Measurements from ENCODE around the gene AGAP3. TPM values are rescaled to one million over a fixed set of nuclear protein-coding genes. Genes with fewer than 3 reads are reported as not detected.

AGAP3 gene
- total RNA-seq, result 100 to 1,000 TPM in 4 of 7 donors, 10 to 100 TPM in 3; 58.7 to 125 (median 101) TPM
- polyA plus RNA-seq, result 10 to 100 TPM; 22.3 to 77.4 TPM
- long read RNA-seq, donor 1, partial matches to known transcripts, result 60 of 87 reads
- long read RNA-seq, donor 1, other reads (novel, unspliced or antisense), result 20 of 87 reads
- long read RNA-seq, donor 2, partial matches to known transcripts, result 8 of 15 reads
- long read RNA-seq, donor 2, other reads (novel, unspliced or antisense), result 0 of 15 reads
- long read RNA-seq, donor 3, transcript AGAP3-202 (18 exons, 3,225 nt), result major isoform, 34 of 201 reads
- long read RNA-seq, donor 3, transcript AGAP3-211 (9 exons, 2,039 nt), result minor isoform, 27 of 201 reads
- long read RNA-seq, donor 3, partial matches to known transcripts, result 64 of 201 reads
- long read RNA-seq, donor 3, other reads (novel, unspliced or antisense), result 71 of 201 reads

DNA sequence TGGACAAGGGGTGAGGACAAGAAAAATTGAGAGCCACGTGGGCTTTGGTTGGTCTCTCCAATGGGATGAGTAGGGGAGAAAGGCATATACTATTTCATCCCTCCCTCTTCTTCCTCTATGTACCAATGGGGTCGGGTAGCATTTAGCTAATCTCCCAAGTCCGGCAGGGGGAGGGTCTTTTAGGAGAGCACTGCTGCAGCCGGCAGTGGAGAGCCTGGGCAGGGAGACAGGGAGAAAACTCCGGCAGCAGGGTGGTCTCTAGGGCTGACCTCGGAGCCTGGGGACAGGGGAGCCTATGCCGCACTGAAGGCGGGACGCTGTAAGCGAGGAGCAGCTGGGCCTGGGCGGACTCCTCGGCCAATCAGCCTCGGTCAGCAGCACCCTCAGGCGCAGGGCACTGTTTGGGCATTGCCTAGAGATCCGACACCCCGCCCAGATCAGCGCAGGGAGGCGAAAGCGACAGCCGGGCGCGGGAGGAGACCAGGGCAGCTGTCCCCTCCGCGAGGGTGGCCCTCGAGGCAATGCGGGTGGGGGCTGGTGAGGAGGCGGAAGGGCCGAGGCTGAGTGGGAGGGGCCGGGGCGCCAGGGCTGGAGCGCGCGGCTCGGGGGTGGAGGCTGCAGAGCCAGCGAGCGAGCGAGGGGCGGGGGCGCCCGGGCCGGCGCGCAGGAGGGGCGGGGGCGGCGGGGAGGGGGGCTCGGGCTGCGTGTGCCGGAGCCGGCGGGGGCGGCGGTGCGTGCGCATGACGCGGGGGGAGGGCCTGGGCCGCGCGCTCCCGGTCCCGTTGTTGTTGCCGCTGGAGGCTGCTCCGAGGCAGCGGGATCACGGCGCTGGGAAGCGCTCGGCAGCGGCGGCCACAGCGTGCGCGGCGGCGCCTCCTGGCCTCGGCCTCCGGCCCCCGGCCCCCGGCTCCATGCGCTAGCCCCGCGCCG lies at the start of gene AGAP3:
AGAP3 (plus strand) TSS at position 785 of the 930 bp plus-strand sequence. CDS start 267 bp downstream, outside the sequence.
- H3K4me3 ChIP-seq, result peak within 1 kb of the TSS; percentile 70
- peak; percentile 82 to 87 (median 86) for DNase-seq
- no peak for TF ChIP-seq EP300 (IDR thresholded peaks at IDR 0.05)
- TF ChIP-seq, protein P1, sequence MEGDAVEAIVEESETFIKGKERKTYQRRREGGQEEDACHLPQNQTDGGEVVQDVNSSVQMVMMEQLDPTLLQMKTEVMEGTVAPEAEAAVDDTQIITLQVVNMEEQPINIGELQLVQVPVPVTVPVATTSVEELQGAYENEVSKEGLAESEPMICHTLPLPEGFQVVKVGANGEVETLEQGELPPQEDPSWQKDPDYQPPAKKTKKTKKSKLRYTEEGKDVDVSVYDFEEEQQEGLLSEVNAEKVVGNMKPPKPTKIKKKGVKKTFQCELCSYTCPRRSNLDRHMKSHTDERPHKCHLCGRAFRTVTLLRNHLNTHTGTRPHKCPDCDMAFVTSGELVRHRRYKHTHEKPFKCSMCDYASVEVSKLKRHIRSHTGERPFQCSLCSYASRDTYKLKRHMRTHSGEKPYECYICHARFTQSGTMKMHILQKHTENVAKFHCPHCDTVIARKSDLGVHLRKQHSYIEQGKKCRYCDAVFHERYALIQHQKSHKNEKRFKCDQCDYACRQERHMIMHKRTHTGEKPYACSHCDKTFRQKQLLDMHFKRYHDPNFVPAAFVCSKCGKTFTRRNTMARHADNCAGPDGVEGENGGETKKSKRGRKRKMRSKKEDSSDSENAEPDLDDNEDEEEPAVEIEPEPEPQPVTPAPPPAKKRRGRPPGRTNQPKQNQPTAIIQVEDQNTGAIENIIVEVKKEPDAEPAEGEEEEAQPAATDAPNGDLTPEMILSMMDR (IDR thresholded peaks at IDR 0.05), result no peak
- no peak for TF ChIP-seq POLR2A (IDR thresholded peaks at IDR 0.05)
- H3K36me3 ChIP-seq, result no peaks in the 10 kb centered on the region
- no peaks in the 10 kb centered on the region for H3K27me3 ChIP-seq
- intact Hi-C loops (cut with DNase I), result loop anchor here in 1 of 4 donors (2.0 kb wide), 1 partner anchor 57 kb away; the partner anchor contains the start of gene ABCB8
- WGBS, 3 donors, result 0 to 1% (median 0%) methylated on average over 19 to 83 of the region's 84 CpGs
- H3K9me3 ChIP-seq, result no peaks in the 10 kb centered on the region
- H3K4me1 ChIP-seq (ENCODE audit: insufficient read depth), result peaks cover 40% of the 10 kb centered on the region
- peak within 1 kb of the TSS; percentile 77 to 86 for H3K27ac ChIP-seq

DNA sequence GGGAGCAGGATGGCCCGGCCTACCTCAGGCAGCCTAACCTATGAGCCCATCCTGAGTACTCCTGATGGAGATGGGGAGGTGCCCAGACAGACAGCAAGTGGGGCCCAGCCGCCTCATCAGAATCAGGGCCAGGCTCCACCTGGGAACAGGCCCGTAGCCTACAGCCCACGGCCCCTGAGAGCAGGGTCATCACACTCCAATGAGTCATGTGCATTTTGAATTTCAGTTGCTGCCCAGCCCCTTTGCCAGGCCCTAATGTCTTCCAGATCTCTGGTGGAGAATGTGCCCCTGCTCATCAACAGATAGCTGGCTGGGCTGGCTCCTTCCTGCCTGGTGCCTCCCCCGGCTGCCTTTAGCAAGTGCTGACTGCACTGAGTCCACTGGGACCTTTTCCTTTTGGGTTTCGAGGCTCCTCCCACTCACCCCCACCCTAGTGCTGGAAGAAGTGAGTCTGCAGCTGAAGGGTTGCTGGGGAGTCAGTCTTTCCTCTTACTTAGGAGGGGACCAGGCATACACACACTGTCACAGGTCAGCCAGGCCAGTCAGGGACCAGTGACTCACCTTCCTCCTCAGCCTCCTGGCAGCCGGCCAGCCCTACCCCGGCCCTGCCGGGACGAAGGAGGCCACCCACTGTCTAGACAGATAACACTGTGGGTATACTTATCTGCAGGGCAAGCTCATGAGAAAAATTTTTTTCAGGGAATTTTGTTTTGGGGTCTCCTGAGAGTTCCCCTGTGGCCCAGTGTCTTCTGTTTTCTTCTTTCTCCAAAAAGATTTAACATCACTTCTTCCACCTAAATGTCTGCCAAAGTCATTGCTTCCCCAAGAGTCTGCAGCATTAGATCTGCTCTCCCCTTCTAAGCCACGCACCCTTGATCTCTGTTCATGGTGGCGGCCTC lies 47.1 kb upstream of the AGAP3 start:
- intact Hi-C loops (cut with DNase I), result loop anchor here in 1 of 4 donors (5.0 kb wide), 1 partner anchor 73 kb away; no protein-coding TSS in a partner anchor
- TF ChIP-seq, protein P1 (IDR thresholded peaks at IDR 0.05), result no peak
- no peak for TF ChIP-seq POLR2A (IDR thresholded peaks at IDR 0.05)
- TF ChIP-seq EP300 (IDR thresholded peaks at IDR 0.05), result no peak
- DNase-seq, result peak; percentile 65 to 79 (median 77)
- Histone ChIP-seq H3K4me1 (ENCODE audit: insufficient read depth) (peaks cover 8% of the 10 kb centered on the region), H3K9me3 (no peaks in the 10 kb centered on the region), H3K27me3 (no peaks in the 10 kb centered on the region), H3K36me3 (no peaks in the 10 kb centered on the region), H3K27ac (peak overlapping the region in 1 of 2 donors; percentile 64), H3K4me3 (no peak overlapping the region)
- 18 to 21% (median 19%) methylated on average over 11 to 12 of the region's 12 CpGs for WGBS, 3 donors

DNA sequence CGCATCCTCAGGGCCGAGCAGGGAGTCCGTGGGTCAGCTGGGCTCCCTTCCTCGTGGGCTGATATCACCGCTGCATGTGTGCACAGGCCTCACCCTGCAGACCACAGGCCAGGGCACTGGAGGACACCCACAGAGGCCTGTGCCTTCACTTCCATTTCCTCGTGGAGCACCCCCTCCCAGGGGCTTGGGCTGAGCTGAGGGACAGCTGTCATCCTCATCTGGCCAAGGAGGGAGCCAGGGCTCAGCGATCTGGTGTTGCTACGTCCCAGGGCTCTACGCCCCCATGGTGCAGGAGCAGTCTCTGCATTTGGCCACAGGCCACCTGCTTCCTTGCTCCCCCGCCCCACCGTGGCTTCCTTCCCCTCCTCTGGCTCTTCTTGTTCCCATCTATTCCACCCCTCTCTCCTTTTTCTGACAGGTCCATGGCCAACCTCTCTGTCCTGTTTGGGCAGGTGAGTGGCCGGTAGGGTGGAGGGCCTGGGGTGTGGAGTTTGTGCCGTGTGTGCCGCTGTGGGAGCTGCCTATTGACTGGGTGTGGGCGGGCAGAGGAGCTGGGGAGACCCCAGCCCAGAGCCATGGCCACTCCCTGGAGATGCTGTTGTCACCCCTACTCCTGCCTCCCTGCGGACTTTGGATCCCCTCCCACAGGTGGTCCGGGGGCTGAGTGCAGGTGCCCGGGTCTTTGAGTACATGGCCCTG lies 46.3 kb upstream of the AGAP3 start:
- no peak overlapping the region for H3K4me3 ChIP-seq
- intact Hi-C loops (cut with DNase I), result loop anchor here in 1 of 4 donors (5.0 kb wide), 1 partner anchor 72 kb away; no protein-coding TSS in a partner anchor
- peaks cover 8% of the 10 kb centered on the region for H3K4me1 ChIP-seq (ENCODE audit: insufficient read depth)
- no peak overlapping the region for H3K27ac ChIP-seq
- H3K9me3 ChIP-seq, result no peaks in the 10 kb centered on the region
- H3K27me3 ChIP-seq, result no peaks in the 10 kb centered on the region
- no peak for DNase-seq
- no peaks in the 10 kb centered on the region for H3K36me3 ChIP-seq
- TF ChIP-seq POLR2A (IDR thresholded peaks at IDR 0.05) (no peak), EP300 (IDR thresholded peaks at IDR 0.05) (no peak)
- TF ChIP-seq, protein P1 (IDR thresholded peaks at IDR 0.05), result no peak
- WGBS, 3 donors, result 47 to 52% (median 48%) methylated on average over 18 of the region's 18 CpGs

All from ovary (tissue), 10 donors.